ENCODE measurements around the gene KIRREL3. TPM values are rescaled to one million over a fixed set of nuclear protein-coding genes. Genes with fewer than 3 reads are reported as not detected.

Gene KIRREL3
- total RNA-seq, 2 donors from 2014 or later, result 0.28 TPM; not detected in 1

GRCh38 chr11:126870021-126870420 lies 130.5 kb downstream of the KIRREL3 start:
- no peaks in the 10 kb centered on the region for H3K27me3 ChIP-seq (replicated peaks; ENCODE audit: insufficient read depth)
- TF ChIP-seq POLR2AphosphoS5 (IDR thresholded peaks at IDR 0.05) (no peak), POLR2A (IDR thresholded peaks at IDR 0.05) (no peak)
- TF ChIP-seq, protein P1, sequence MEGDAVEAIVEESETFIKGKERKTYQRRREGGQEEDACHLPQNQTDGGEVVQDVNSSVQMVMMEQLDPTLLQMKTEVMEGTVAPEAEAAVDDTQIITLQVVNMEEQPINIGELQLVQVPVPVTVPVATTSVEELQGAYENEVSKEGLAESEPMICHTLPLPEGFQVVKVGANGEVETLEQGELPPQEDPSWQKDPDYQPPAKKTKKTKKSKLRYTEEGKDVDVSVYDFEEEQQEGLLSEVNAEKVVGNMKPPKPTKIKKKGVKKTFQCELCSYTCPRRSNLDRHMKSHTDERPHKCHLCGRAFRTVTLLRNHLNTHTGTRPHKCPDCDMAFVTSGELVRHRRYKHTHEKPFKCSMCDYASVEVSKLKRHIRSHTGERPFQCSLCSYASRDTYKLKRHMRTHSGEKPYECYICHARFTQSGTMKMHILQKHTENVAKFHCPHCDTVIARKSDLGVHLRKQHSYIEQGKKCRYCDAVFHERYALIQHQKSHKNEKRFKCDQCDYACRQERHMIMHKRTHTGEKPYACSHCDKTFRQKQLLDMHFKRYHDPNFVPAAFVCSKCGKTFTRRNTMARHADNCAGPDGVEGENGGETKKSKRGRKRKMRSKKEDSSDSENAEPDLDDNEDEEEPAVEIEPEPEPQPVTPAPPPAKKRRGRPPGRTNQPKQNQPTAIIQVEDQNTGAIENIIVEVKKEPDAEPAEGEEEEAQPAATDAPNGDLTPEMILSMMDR (IDR thresholded peaks at IDR 0.05), result no peak
- 94% methylated on average over 4 of the region's 4 CpGs for WGBS
- intact Hi-C loops (cut with DNase I), result no loop called here
- no peak for DNase-seq (ENCODE audit: low spot score)
- H3K9me3 ChIP-seq, result no peaks in the 10 kb centered on the region
- H3K27ac ChIP-seq, result no peak overlapping the region
- no peaks in the 10 kb centered on the region for H3K4me1 ChIP-seq (replicated peaks)
- H3K36me3 ChIP-seq, result no peaks in the 10 kb centered on the region
- no peak overlapping the region for H3K4me3 ChIP-seq

DNA sequence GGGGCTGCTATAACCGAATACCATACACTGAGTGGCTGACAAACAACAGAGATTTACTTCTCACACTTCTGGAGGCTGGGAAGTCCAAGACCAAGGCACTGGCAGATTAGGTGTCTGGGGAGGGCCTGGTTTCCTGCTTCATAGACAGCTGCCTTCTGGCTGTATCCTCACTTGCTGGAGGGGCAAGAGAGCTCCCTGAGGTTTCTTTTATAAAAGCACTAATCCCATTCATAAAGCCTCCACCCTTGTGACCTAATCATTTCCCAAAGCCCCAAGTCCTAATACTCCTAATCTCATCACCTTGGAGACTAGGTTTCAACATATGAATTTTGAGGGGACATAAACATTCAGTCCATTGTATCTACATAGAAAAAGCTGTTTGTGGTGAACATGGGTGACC lies 131.8 kb downstream of the KIRREL3 start:
- Histone ChIP-seq H3K36me3 (no peaks in the 10 kb centered on the region), H3K9me3 (no peaks in the 10 kb centered on the region), H3K4me1 (replicated peaks) (no peaks in the 10 kb centered on the region), H3K27ac (no peak overlapping the region), H3K4me3 (no peak overlapping the region), H3K27me3 (replicated peaks; ENCODE audit: insufficient read depth) (no peaks in the 10 kb centered on the region)
- no peak for DNase-seq (ENCODE audit: low spot score)
- TF ChIP-seq POLR2A (IDR thresholded peaks at IDR 0.05) (no peak), POLR2AphosphoS5 (IDR thresholded peaks at IDR 0.05) (no peak)
- TF ChIP-seq, protein P1 (IDR thresholded peaks at IDR 0.05), result no peak
- WGBS, result 78% methylated on average over 1 of the region's 1 CpG
- intact Hi-C loops (cut with DNase I), result no loop called here

GRCh38 chr11:126864934-126865333 lies 135.6 kb downstream of the KIRREL3 start:
- intact Hi-C loops (cut with DNase I), result no loop called here

GRCh38 chr11:126863294-126863997 lies 137.1 kb downstream of the KIRREL3 start:
- H3K27me3 ChIP-seq (replicated peaks; ENCODE audit: insufficient read depth), result no peaks in the 10 kb centered on the region
- no peak overlapping the region for H3K4me3 ChIP-seq
- H3K27ac ChIP-seq, result no peak overlapping the region
- no peaks in the 10 kb centered on the region for H3K36me3 ChIP-seq
- TF ChIP-seq, protein P1 (IDR thresholded peaks at IDR 0.05), result no peak
- TF ChIP-seq POLR2AphosphoS5 (IDR thresholded peaks at IDR 0.05), result no peak
- no peak for TF ChIP-seq POLR2A (IDR thresholded peaks at IDR 0.05)
- DNase-seq (ENCODE audit: low spot score), result no peak
- H3K4me1 ChIP-seq (replicated peaks), result no peaks in the 10 kb centered on the region
- 69% methylated on average over 21 of the region's 21 CpGs for WGBS
- H3K9me3 ChIP-seq, result no peaks in the 10 kb centered on the region
- intact Hi-C loops (cut with DNase I), result no loop called here

More at GRCh38 chr11:126864934-126865333, 135.6 kb downstream of the KIRREL3 start:
- Histone ChIP-seq H3K36me3 (no peaks in the 10 kb centered on the region), H3K9me3 (no peaks in the 10 kb centered on the region), H3K4me3 (no peak overlapping the region), H3K4me1 (replicated peaks) (no peaks in the 10 kb centered on the region), H3K27ac (no peak overlapping the region), H3K27me3 (replicated peaks; ENCODE audit: insufficient read depth) (no peaks in the 10 kb centered on the region)
- no peak for TF ChIP-seq POLR2AphosphoS5 (IDR thresholded peaks at IDR 0.05)
- TF ChIP-seq POLR2A (IDR thresholded peaks at IDR 0.05), result no peak
- TF ChIP-seq, protein P1 (IDR thresholded peaks at IDR 0.05), result no peak
- no peak for DNase-seq (ENCODE audit: low spot score)
- 92% methylated on average over 4 of the region's 4 CpGs for WGBS

DNA sequence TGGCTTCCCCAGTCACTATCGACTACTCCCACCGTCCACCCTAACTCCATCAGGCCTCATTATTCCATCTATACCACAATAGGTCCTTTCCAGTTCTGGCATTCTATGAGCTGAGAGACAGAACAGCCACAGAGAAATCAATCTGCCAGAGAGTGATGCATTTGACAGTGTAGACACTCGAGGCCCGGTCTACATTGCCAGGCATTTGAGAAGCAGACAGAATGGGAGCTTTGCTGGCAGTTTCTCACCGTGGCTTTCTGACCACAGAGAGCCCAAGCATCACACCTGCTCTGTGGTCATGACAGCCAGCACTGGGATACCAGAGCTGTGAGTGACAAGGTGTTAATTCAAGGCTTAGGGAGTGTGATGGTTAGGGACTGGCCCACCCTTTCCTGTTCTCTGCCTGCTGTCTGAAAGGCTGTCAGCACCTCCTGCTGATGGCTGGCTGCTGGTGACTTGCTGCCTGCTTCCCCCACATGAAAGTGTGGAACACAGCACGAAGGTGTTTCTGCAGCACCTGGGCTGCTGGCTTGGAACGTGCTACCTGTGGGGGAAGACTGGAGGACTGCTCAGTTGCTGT lies 137.8 kb downstream of the KIRREL3 start:
- Histone ChIP-seq H3K27ac (no peak overlapping the region), H3K36me3 (no peaks in the 10 kb centered on the region), H3K27me3 (replicated peaks; ENCODE audit: insufficient read depth) (no peaks in the 10 kb centered on the region), H3K9me3 (no peaks in the 10 kb centered on the region), H3K4me1 (replicated peaks) (no peaks in the 10 kb centered on the region), H3K4me3 (no peak overlapping the region)
- DNase-seq (ENCODE audit: low spot score), result no peak
- TF ChIP-seq, protein P1 (IDR thresholded peaks at IDR 0.05), result no peak
- TF ChIP-seq POLR2AphosphoS5 (IDR thresholded peaks at IDR 0.05), result no peak
- TF ChIP-seq POLR2A (IDR thresholded peaks at IDR 0.05), result no peak
- intact Hi-C loops (cut with DNase I), result no loop called here
- 59% methylated on average over 7 of the region's 7 CpGs for WGBS

All from prostate gland (tissue), 2 donors.